ENCODE results near the gene SLC25A25.

The SLC25A25 gene

DNA sequence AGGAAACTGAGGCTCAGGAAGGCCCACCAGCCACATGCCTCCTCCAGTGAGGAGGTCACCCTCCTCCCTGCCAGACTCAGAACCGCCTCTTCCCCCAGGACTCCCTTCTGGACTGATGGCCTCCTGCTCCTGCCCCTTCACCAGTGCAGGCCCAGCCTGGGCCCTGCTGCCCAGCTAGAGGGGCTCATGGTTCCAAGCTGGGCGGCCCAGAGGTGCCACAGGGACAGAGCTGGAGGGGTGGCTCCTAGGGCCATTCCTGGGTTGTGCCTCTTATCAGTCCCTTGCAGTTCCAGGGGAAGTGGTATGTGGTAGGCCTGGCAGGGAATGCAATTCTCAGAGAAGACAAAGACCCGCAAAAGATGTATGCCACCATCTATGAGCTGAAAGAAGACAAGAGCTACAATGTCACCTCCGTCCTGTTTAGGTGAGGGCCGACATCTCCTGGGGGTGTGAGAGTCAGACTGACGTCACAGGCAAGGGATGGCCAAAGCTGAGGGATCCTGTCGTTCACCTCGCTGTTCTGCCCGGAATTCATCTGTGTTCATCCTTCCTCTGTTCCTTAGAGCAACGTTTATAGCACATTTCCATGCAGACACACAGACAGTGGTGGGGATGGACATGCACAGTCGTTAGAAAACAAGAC lies 82.0 kb downstream of the SLC25A25 start:
- peak; percentile 88 for DNase-seq

DNA sequence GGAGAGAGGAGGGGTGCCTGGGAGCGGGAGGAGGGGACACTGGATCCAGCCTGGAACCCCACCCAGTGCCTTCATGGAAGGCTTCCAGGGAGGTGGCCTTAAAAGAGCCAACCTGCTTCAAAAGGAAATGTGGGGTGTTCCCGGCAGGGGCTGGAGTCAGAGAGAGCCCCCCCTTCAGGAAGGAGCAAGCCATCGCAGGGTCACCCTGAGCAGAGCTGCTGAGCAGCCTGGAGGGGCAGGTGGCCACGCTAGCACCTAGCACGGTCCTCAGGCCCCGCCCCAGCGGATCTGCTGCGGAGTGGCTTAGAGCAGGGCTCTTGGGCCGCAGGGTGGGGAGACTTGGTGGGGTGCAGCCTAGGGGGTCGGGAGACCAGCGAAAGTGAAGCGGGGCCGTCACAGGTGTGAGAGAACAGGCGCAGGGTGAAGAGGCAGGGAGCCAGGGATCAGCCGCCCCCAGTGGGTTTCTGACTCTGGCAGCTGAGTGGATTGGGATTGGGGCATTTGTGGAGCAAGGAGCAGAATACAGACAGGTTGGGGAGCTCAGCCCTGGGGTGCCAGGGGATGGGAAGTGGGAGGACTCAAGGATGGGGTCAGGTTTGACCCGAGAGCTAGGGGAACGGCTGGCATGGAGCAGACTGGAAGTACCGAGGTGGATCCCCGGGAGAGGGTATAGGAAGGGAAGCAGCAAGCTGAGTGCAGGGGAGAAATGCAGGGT lies 82.7 kb downstream of the SLC25A25 start:
- peak; percentile 78 for DNase-seq

DNA sequence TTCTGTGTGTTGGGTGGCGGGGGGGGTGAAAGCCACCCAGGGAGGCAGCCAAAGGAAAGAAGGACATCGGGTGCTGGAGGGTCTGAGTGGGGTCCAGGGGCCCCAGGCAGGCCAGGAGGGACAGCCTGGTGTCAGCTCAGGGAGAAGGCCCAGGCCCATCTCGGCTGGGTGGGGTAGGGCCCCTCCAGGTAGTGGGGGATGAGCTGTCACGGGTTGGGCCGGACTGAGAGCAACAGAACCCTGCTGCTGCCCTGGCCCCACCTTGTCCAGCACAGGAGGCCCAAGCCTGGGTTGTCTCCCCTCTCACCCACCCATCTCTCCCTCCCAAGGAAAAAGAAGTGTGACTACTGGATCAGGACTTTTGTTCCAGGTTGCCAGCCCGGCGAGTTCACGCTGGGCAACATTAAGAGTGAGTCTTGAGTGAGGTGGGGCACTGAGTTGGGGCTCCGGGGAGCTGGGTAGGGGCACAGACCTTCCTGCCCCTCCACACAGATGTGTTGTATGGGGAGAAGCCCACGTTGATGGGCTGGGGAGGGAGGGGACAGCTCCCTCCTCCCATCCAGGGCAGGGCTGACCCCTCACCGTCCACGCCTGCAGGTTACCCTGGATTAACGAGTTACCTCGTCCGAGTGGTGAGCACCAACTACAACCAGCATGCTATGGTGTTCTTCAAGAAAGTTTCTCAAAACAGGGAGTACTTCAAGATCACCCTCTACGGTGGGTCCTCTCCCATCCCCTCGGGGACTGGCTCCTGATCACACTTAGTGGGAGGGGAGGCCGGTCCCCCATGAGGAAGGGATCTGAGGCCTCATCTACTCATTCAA lies 83.5 kb downstream of the SLC25A25 start:
- no peak for DNase-seq

DNA sequence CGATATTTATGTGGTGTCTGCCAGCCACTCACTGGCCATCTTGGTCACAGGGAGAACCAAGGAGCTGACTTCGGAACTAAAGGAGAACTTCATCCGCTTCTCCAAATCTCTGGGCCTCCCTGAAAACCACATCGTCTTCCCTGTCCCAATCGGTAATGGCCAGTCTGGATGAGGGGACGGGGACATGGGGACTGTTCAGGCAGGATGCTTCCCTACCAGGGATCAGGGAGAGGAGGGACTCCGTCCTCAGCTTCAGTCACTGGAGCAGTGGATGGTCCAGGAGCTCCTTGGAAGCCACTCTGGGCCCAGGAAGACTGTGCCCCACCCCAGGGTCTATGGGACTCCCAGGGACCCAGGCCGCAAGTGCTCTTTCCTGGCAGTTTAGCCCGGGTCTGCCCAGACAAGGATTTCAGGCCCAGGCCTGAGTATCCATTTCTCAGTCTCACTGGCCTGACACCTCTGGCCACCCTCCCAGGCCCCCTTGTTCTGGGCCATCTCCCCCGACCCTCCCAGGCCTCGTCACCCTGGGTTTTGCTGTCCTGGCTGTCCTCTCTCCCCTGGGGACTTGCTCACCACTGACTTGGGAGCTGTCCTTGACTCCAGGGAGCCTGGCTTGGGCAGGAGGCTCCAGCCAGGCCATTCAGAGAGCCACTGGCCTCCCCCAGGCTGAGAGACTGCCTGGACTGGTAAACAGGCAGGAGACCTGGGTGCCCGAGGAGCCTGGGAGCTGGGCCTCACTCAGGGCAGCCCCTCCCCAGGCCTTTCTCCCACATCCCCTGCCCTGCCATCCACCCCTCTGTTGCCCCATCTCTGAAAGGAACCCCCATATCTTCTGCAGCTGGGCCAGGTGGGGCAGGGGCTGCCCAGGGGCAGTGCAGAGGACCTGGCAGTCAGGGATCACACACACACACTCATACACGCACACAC lies 84.4 kb downstream of the SLC25A25 start:
- DNase-seq = no peak

DNA sequence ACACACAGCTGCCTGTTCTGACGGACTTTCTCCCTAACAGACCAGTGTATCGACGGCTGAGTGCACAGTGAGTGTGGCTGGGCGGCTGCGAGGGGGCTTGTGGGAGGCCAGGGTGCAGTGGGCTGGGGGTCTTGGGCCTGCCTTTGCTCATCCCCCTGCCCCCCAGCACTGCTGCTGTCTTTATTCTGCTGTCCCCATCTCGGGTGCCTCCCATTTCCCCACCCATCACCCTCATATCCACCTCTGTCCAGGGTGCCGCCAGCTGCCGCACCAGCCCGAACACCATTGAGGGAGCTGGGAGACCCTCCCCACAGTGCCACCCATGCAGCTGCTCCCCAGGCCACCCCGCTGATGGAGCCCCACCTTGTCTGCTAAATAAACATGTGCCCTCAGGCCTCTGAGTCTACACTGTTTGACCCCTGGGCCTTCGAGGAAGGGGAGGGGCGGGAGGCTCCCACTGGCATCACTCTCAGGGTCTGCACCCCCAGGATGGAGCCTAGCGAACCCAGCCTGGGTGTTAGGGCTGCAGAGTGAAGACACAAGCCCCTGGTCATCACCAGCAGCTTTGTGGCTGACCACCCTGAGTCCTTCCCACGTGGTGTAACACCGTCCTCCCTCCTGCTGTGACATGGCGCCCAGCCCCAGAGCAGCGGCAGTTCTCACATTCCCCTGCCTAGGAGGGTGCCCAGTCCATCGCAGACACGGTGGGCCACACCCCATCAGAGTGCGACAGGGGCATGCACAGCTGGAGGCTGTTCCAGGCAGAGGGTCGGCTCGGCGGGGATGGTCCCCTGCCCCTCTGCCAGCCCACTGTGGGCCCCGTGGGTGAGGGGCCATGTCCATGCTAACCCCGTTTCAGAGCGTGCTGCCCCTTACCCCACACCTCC lies 85.3 kb downstream of the SLC25A25 start:
- DNase-seq = no peak

DNA sequence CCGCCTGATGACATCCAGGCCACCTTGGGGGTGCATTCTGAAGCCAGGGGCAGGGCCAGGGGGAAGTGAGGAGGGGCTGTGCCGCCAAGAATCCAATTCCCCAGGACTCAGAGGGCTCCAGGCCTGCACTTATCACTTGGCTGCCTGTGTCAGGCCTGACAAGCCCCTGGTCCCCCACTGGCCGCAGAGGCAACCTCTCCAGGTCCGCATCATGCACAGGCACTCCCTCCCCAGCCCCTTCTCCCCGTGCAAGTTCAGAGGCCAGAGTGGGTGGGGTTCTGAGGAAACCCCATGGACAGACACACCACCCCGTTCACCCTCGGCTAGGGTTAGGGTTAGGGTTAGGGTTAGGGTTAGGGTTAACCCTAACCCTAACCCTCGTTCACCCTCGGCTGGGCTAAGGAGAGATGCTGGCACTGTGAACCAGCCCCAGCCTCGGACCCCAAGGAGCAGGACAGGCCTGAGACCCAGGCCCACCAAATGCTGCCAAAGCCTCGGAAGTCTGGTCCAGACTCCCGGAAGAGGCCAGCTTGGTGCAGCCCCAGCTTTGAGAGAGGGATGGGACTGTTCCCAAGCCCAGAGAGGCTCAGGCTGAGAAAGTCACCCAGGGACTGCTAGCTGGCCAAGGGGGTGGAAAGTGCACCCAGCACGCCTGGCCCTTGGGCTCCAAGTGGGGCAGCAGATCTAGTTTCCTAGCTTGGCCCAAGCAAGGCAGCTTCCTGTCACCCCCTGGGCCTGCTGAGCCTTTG lies 86.1 kb downstream of the SLC25A25 start:
- no peak for DNase-seq

DNA sequence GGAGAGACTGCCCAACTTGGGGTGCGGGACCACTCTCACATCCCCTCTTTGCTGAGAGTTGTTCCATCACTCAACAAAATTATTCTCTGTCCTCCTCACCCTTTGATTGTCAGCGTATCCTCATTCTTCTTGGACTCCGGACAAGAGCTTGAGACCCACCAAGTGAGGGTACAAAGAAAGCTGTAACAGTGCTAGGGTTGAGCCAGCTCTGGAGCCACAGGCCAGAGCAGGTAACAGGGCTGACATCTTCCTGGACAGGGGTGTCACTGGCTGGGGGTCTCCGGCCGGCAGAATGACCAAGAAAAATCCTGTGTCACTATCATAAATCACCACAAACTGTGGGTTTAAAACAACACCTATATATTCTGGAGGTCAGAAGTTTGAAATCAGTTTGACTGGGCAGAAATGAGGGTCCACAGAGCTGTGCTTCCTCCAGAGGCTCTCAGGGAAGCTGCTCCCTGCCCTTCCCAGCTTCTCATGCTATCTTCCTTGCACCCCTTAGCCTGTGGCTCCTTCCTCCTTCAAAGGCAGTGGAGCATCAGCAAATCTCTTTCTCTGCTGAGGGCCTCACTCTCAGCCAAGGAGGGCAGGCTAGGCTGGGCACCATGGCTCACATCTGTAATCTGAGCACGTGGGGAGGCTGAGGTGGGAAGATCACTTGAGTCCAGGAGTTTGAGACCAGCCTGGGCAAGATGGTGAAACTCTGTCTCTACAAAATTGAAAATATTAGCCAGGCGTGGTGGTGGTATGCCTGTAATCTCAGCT lies 87.9 kb downstream of the SLC25A25 start:
- DNase-seq = no peak

Measured in hematopoietic multipotent progenitor cell treated with erythropoietin and hydrocortisone succinate and interleukin-3 and kit ligand, for 8 days (in vitro differentiated cells).